HG03135 (cell line): ENCODE data around the gene U2AF1L4.
A peak's percentile ranks its signal among the peaks of the same experiment; 100 is the strongest.

Experiments used
- ATAC-seq: cut with Tn5 transposase; IDR thresholded peaks from one replicate; pipeline ENCODE4 v1.9.1; 2021; ENCODE audit warnings: mild to moderate bottlenecking, moderate library complexity; ENCODE audit not compliant: unreplicated experiment

U2AF1L4 gene

DNA sequence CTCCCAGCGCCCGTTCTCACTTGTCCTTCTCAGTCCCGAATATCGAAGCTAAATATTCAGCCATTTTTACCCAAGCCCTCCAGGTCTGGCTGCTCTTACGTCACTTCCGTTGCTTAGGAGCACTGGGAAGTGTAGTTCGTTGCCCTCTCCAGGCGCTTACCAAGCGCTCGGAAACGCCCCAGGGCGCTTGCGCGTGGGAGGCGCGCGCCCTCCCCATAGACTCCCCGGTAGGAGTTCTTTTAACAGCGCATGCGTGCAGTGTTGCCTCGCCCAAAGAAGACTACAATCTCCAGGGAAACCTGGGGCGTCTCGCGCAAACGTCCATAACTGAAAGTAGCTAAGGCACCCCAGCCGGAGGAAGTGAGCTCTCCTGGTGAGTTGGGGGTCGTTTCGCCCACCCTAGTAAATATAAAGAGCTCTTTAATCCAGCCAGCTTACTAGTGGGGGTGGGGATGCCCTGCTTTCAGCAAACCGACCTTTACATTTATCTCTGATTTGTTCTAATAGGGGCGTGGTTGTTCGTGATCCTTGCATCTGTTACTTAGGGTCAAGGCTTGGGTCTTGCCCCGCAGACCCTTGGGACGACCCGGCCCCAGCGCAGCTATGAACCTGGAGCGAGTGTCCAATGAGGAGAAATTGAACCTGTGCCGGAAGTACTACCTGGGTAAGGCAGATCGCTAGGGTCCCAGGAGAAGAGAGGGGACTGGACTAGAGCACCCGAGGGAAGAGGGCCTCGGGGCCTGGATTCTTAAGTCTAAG, at the start of gene U2AF1L4, which contains the start of gene PSENEN:
TSS of gene U2AF1L4 (minus strand) at position 91 of the 759 bp plus-strand sequence. CDS start at position 64, 27 bp downstream.
TSS of gene PSENEN (plus strand) at position 324 of the 759 bp plus-strand sequence. CDS start at position 604, 280 bp downstream.
- peak; percentile 42 for ATAC-seq

- no peak for ATAC-seq
Measured at GRCh38 chr19:35793381-35794165, 48.4 kb upstream of the U2AF1L4 start.

DNA sequence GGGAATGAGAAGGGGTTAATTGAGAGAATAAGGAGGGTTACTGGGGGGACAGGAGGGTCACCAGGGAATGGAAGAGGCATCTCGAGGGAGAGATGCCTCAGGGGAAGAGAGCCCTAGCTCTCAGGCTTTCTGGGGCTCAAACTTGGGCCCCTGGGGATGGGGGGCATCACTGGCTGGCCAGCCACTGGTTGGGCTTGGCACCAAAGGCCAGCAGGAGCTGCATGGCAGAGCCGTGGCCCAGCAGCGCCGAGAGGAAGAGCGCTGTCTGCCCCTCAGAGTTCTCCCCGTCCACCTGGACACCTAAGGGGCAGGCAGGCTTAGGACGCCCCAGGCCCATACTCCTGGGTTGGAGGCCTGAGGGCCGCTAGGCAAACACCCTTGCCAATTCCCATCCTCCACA, 47.7 kb upstream of the U2AF1L4 start:
- ATAC-seq = no peak

DNA sequence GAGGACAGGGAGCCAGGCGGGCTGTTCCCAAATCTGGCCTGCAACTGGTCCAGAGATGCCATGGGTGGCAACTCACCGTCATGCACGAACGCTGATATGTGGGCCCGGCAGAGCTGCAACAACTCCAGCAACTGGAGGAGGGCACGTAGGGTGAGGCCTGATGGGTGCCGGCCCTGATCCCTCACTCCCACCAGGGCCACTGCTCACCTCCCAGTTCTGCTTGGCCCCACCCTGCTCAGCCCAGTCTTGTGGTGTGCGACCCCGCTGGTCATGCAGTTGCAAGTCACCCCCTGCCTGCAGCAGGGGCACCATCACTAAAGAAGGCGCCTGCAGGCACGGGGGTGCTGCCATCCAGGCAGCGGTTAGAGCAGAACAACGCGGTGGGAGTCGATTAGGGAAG, 47.1 kb upstream of the U2AF1L4 start:
- no peak for ATAC-seq

- ATAC-seq = no peak
Measured at GRCh38 chr19:35791814-35792279, 46.6 kb upstream of the U2AF1L4 start.

- no peak for ATAC-seq
Measured at GRCh38 chr19:35790981-35791813, 46.0 kb upstream of the U2AF1L4 start.

DNA sequence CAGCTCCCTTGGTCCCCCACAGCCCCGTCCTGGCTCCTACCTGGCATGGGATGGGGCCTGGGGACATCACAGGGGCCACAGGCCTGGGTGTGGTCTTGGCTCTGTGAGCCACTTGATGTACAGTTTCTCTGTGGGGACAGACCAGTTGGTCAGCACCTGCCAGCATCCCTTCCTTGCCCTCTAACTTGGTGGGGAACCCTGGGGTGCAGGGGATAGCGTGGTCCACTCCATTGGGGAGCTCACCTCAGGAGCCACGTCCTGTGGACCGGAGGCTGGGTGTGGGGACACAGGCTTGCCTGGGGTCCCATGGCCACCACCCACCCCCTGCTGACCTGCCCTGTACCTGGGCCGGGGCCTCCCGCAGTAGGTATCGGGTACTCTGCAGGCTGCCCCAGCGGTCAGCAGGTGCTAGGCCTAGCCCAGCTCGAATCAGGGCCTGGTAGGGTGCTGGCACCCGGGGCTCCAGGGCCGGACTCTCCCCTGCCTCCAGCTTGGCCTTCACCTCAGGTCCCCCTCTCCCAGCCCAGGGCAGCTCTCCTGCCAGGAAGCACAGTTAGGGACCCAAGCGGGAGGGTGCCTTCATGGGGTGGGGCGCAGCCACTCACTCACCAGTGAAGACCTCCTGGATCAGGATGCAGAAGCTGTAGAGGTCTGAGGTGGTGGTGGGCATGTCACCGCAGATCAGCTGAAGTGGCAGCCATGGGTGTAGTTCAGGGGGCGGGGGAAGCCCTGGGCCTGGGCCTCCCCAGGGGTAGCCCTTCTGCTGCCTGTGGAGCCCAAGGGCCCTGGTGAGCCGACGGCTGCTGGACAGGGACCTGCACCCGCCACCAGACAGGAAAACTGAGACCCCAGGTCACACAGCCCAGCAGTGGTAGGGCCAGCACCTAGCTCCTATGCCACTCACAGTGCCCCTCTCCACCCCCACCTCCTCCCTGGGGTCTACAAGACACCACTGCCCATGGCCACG, 45.0 kb upstream of the U2AF1L4 start:
- ATAC-seq = no peak

DNA sequence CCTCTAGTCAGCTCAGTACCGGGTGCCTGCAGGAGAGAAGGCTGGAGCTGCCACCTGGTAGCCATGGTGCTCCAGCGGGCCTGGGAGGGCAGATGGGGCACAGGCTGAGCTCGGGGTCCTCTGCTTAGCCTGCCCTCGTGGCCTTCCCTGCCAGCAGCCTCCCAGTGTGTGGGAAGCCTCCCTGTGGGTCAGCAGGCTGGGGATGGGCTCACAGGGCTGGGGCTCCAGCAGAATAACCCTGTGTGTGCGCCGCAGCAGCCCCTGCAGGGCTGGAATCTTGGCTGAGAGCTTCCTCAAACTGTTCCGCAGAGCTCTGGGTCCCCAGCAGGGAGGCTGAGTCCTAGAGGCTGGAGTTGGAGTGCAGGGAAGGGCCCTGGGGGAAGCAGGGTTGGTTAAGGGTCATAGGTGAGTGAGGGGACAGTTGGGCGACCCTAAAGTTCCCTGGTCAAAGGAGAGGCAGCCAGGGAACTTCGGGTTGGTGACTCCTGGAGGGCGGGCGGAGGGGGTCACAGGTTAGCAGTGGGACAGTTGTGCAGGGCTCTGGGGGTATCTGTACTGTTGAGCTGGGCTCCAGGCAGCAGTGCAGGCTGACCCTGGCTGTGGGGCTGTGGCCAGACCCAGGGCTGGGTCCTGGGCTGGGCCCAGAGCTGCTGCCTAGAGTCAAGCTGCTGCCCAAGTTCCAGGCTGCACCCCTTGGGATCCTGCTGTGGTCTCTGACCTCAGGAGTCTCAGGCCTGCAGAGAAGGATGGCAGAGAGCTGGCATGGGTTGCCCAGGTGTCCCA, 44.2 kb upstream of the U2AF1L4 start:
- ATAC-seq = no peak

- no peak for ATAC-seq
Measured at GRCh38 chr19:35788205-35788960, 43.2 kb upstream of the U2AF1L4 start.

DNA sequence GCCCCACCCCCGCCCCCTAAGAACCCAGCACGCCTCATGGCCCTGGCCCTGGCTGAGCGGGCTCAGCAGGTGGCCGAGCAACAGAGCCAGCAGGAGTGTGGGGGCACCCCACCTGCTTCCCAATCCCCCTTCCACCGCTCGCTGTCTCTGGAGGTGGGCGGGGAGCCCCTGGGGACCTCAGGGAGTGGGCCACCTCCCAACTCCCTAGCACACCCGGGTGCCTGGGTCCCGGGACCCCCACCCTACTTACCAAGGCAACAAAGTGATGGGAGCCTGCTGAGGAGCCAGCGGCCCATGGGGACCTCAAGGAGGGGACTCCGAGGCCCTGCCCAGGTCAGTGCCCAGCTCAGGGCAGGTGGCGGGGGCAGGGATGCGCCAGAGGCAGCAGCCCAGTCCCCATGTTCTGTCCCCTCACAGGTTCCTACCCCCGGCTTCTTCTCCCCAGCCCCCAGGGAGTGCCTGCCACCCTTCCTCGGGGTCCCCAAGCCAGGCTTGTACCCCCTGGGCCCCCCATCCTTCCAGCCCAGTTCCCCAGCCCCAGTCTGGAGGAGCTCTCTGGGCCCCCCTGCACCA, 42.1 kb upstream of the U2AF1L4 start:
- ATAC-seq = no peak

DNA sequence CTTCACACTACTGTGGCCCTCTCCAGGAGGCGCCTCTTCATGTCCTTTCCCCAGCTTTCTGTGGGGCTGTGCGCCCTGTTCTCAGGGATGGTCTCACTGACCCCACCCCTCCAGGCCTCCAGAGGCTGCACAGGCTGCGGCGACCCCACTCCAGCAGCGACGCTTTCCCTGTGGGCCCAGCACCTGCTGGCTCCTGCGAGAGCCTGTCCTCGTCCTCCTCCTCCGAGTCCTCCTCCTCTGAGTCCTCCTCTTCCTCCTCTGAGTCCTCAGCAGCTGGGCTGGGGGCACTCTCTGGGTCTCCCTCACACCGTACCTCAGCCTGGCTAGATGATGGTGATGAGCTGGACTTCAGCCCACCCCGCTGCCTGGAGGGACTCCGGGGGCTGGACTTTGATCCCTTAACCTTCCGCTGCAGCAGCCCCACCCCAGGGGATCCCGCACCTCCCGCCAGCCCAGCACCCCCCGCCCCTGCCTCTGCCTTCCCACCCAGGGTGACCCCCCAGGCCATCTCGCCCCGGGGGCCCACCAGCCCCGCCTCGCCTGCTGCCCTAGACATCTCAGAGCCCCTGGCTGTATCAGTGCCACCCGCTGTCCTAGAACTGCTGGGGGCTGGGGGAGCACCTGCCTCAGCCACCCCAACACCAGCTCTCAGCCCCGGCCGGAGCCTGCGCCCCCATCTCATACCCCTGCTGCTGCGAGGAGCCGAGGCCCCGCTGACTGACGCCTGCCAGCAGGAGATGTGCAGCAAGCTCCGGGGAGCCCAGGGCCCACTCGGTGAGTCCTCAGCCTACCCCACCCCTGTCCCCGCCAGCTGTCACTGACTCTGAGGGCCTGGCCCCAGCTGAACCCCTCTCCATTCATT, 41.3 kb upstream of the U2AF1L4 start:
- ATAC-seq = no peak

DNA sequence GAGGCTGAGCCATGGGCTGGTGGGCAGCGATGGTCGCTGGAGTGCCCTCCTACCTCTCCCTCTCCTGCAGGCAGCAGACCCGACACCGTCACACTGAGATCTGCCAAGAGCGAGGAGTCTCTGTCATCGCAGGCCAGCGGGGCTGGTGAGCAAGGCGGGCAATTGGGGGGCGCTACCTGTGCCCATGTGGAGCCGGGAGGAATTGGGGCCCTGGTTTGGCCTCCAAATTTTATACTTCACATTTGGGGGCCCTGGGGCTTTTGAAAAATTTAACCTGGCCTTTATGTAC, 40.1 kb upstream of the U2AF1L4 start:
- ATAC-seq = no peak

- no peak for ATAC-seq
Measured at GRCh38 chr19:35784503-35785338, 39.5 kb upstream of the U2AF1L4 start.

DNA sequence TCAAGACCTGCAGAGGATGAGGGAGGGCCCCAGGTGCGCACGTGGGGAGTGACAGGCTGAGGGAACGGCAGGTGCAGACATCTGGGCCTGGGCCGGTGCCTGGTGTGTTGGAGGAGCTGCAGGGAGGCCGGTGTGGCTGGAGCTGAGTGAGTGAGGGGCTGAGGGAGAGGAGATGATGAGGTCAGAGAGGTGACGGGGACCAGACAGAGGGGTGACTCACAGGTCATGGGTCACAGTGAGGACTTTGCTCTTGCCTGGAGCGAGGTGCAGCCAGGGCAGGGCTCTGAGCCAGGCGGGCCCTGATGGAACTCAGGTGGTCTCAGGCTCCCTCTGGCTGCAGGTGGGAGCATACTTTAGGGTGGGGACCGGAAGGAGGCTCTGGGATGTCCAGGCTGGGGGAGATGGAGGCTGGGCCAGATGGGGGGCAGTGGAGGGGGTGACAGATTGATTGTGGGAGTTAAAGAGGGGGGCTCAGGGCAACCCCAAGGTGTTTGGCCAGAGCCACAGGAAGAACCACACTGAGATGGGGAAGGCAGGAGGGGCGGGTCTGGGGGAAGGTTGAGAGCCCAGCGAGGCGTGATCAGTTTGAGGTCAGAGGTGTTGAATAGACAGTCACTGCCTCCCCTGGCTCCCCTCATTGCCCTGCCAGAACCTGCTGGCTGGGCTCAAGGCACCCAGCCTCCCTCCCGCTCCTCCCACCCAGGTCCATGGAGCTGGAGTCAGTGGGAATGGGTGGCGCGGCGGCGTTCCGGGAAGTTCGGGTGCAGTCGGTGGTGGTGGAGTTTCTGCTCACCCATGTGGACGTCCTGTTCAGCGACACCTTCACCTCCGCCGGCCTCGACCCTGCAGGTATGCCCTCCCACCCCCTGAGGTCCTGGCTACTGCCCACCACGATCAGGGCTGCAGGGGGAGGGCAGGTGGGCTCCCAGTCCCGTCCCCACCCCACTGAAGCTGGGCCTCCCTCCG, 38.5 kb upstream of the U2AF1L4 start:
- ATAC-seq = no peak

DNA sequence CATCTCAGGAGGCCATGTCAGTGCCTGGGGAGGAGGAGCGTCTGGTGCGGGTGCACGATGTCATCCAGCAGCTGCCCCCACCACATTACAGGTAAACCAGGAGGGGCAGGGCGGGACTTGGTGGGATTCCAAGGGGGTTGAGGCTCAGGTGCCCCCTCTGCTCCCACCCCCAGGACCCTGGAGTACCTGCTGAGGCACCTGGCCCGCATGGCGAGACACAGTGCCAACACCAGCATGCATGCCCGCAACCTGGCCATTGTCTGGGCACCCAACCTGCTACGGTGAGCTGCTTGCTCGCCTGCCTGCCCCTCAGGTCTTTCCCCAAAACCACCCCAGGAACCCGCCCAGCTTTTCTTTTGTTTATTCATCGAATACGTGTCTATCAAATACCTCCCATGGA, 37.4 kb upstream of the U2AF1L4 start:
- ATAC-seq = no peak
